HG02840 (cell line): ENCODE results near the gene PEF1.
"Not testable (repeated sequence)": the region's sequence is repeated elsewhere in the genome, so short reads cannot be mapped to it uniquely, and the experiment has no call there.

Experiments
- ATAC-seq: cut with Tn5 transposase; IDR thresholded peaks from one replicate; pipeline ENCODE4 v1.9.1; 2021; ENCODE audit warnings: mild to moderate bottlenecking, moderate library complexity, moderate number of reproducible peaks; ENCODE audit not compliant: unreplicated experiment, low FRiP score

The PEF1 gene

GRCh38 chr1:31587328-31587699, 57.4 kb downstream of the PEF1 start:
- ATAC-seq, result not testable (repeated sequence)

- ATAC-seq, result no peak
These were observed 58.0 kb downstream of the PEF1 start for GRCh38 chr1:31586376-31587327.

- ATAC-seq, result no peak
These were observed 58.8 kb downstream of the PEF1 start for GRCh38 chr1:31585736-31586365.

GRCh38 chr1:31584869-31585735, 59.6 kb downstream of the PEF1 start:
- ATAC-seq, result no peak

- no peak for ATAC-seq
These were observed 60.4 kb downstream of the PEF1 start for GRCh38 chr1:31583995-31584868.

GRCh38 chr1:31583082-31583994, 61.3 kb downstream of the PEF1 start:
- no peak for ATAC-seq

GRCh38 chr1:31581821-31582810, 62.6 kb downstream of the PEF1 start:
- no peak for ATAC-seq

- no peak for ATAC-seq
These were observed 63.6 kb downstream of the PEF1 start for GRCh38 chr1:31580891-31581603.

- no peak for ATAC-seq
These were observed 64.2 kb downstream of the PEF1 start for GRCh38 chr1:31580513-31580870.
